Measurements from ENCODE around the gene IL2RA. TPM values are rescaled to one million over a fixed set of nuclear protein-coding genes. Genes with fewer than 3 reads are reported as not detected.

The IL2RA gene
- total and polyA plus RNA-seq, 7 experiments from 2014 or later, result 0.85 to 266 (median 3.3) TPM

- CTCF ChIA-PET, result interaction anchor here (3.1 to 6.0 kb wide), 3 partner anchors 17 to 74 kb away, joined by 52 to 84 read pairs (median 59); no protein-coding TSS in a partner anchor
- peak; percentile 94 to 100 (median 99) for DNase-seq
- H3K27ac Mint-ChIP-seq, result peak within 1 kb of the TSS; percentile 77 to 91 (median 87)
- peaks cover 0 to 4% (median 0%) of the 10 kb centered on the region in 5 donors for H3K36me3 Mint-ChIP-seq
- H3K9me3 Mint-ChIP-seq, result peaks cover 0 to 1% (median 0%) of the 10 kb centered on the region in 11 donors
- H3K36me3 ChIP-seq (ENCODE audit: control insufficient read depth in 2 of 3, insufficient read depth in 3 of 3, low read length in 3 of 3), result peaks cover 0 to 3% (median 0%) of the 10 kb centered on the region in 3 experiments
- H3K9me3 ChIP-seq (ENCODE audit: control insufficient read depth in 2 of 3, low read length in 3 of 3), result no peaks in the 10 kb centered on the region
- peaks cover 26 to 49% of the 10 kb centered on the region in 2 donors for H3K4me1 ChIP-seq (ENCODE audit: control insufficient read depth in 2 of 2, insufficient read depth in 2 of 2, low read length in 2 of 2)
- H3K4me3 Mint-ChIP-seq, result peak within 1 kb of the TSS; percentile 84 to 100 (median 94)
- ATAC-seq, result peak; percentile 95
- H3K27me3 ChIP-seq (ENCODE audit: control insufficient read depth in 2 of 2, insufficient read depth in 2 of 2, low read length in 2 of 2), result no peaks in the 10 kb centered on the region
- intact Hi-C loops (cut with micrococcal nuclease), result loop anchor here (1.0 to 10.0 kb wide), 17 partner anchors 27 to 590 kb away; partner anchors contain the start of genes GDI2 (in 2 of the 2), ANKRD16 (in 1 of the 2), FBH1 (in 1 of the 2) and IL2RA (in 1 of the 2)
- H3K4me1 Mint-ChIP-seq, result peaks cover 46 to 78% (median 67%) of the 10 kb centered on the region in 7 donors
- POLR2A ChIA-PET, result interaction anchor here (1.0 to 1.3 kb wide), 2 partner anchors 52 to 313 kb away, joined by 3 to 5 read pairs; no protein-coding TSS in a partner anchor
- peak within 1 kb of the TSS; percentile 84 for H3K27ac ChIP-seq (ENCODE audit: low read depth, low read length)
- peak within 1 kb of the TSS; percentile 85 for H3K4me3 ChIP-seq (ENCODE audit: low read length)
- no peaks in the 10 kb centered on the region for H3K27me3 Mint-ChIP-seq
Measured at GRCh38 chr10:6088721-6089333, 26.7 kb upstream of the IL2RA start, which contains the start of gene RBM17. Gene RBM17 (plus strand): TSS chr10:6089034. CDS start chr10:6097066, 8,032 bp downstream.

GRCh38 chr10:6086375-6087233, 24.4 kb upstream of the IL2RA start:
- H3K27ac ChIP-seq (ENCODE audit: low read depth, low read length), result no peak overlapping the region

GRCh38 chr10:6083523-6084475, 21.6 kb upstream of the IL2RA start:
- Histone ChIP-seq H3K4me3 (ENCODE audit: low read length) (peak overlapping the region; percentile 0), H3K27me3 (ENCODE audit: control insufficient read depth in 2 of 2, insufficient read depth in 2 of 2, low read length in 2 of 2) (no peaks in the 10 kb centered on the region), H3K9me3 (ENCODE audit: control insufficient read depth in 2 of 3, low read length in 3 of 3) (no peaks in the 10 kb centered on the region), H3K4me1 (ENCODE audit: control insufficient read depth in 2 of 2, insufficient read depth in 2 of 2, low read length in 2 of 2) (peaks cover 17 to 37% of the 10 kb centered on the region in 2 donors), H3K27ac (ENCODE audit: low read depth, low read length) (no peak overlapping the region), H3K36me3 (ENCODE audit: control insufficient read depth in 2 of 3, insufficient read depth in 3 of 3, low read length in 3 of 3) (no peaks in the 10 kb centered on the region)
- DNase-seq (peak in 8 of 9 donors; percentile 45 to 71 (median 62)), ATAC-seq (peak; percentile 36)
- H3K4me1 Mint-ChIP-seq, result peaks cover 30 to 67% (median 56%) of the 10 kb centered on the region in 7 donors
- peaks cover 0 to 8% (median 0%) of the 10 kb centered on the region in 11 donors for H3K9me3 Mint-ChIP-seq
- no peaks in the 10 kb centered on the region for H3K27me3 Mint-ChIP-seq
- ChIA-PET POLR2A (interaction anchor here (0.6 to 5.4 kb wide), 11 partner anchors 13 to 525 kb away, joined by 3 to 52 read pairs (median 4); no protein-coding TSS in a partner anchor), CTCF (interaction anchor here (1.0 to 6.0 kb wide), 6 partner anchors 9 to 73 kb away, joined by 3 to 84 read pairs (median 6); no protein-coding TSS in a partner anchor)
- peak overlapping the region; percentile 51 to 90 (median 73) for H3K4me3 Mint-ChIP-seq
- peak overlapping the region; percentile 9 to 92 (median 80) for H3K27ac Mint-ChIP-seq
- H3K36me3 Mint-ChIP-seq, result peaks cover 0 to 3% (median 0%) of the 10 kb centered on the region in 5 donors
- intact Hi-C loops (cut with micrococcal nuclease), result loop anchor here in 1 of 2 donors (1.0 to 10.0 kb wide), 3 partner anchors 15 to 501 kb away; partner anchors contain the start of gene PRKCQ

More at GRCh38 chr10:6086375-6087233, 24.4 kb upstream of the IL2RA start:
- no peaks in the 10 kb centered on the region for H3K9me3 ChIP-seq (ENCODE audit: control insufficient read depth in 2 of 3, low read length in 3 of 3)
- ChIA-PET POLR2A (interaction anchor here (0.6 to 3.2 kb wide), 16 partner anchors 10 to 580 kb away, joined by 3 to 27 read pairs (median 5); no protein-coding TSS in a partner anchor), CTCF (interaction anchor here (0.5 to 6.0 kb wide), 29 partner anchors 9 to 1302 kb away, joined by 3 to 84 read pairs (median 4); partner anchors contain the start of gene IL2RA)
- H3K27me3 ChIP-seq (ENCODE audit: control insufficient read depth in 2 of 2, insufficient read depth in 2 of 2, low read length in 2 of 2), result no peaks in the 10 kb centered on the region
- peak overlapping the region; percentile 58 to 89 (median 80) for H3K4me3 Mint-ChIP-seq
- peaks cover 29 to 55% of the 10 kb centered on the region in 2 donors for H3K4me1 ChIP-seq (ENCODE audit: control insufficient read depth in 2 of 2, insufficient read depth in 2 of 2, low read length in 2 of 2)
- DNase-seq (peak; percentile 70 to 88 (median 84)), ATAC-seq (peak; percentile 54)
- H3K4me3 ChIP-seq (ENCODE audit: low read length), result peak overlapping the region; percentile 36
- peaks cover 0 to 8% (median 0%) of the 10 kb centered on the region in 11 donors for H3K9me3 Mint-ChIP-seq
- intact Hi-C loops (cut with micrococcal nuclease), result loop anchor here (1.0 to 10.0 kb wide), 8 partner anchors 14 to 498 kb away; partner anchors contain the start of genes FBH1 (in 1 of the 2), GDI2 (in 1 of the 2) and PRKCQ (in 1 of the 2)
- peaks cover 0 to 3% (median 0%) of the 10 kb centered on the region in 3 experiments for H3K36me3 ChIP-seq (ENCODE audit: control insufficient read depth in 2 of 3, insufficient read depth in 3 of 3, low read length in 3 of 3)
- peak overlapping the region; percentile 76 to 97 (median 86) for H3K27ac Mint-ChIP-seq
- peaks cover 0 to 4% (median 0%) of the 10 kb centered on the region in 5 donors for H3K36me3 Mint-ChIP-seq
- no peaks in the 10 kb centered on the region for H3K27me3 Mint-ChIP-seq
- H3K4me1 Mint-ChIP-seq, result peaks cover 48 to 83% (median 73%) of the 10 kb centered on the region in 7 donors

GRCh38 chr10:6082496-6083395, 20.6 kb upstream of the IL2RA start:
- intact Hi-C loops (cut with micrococcal nuclease), result loop anchor here in 1 of 2 donors (1.0 to 10.0 kb wide), 3 partner anchors 14 to 502 kb away; partner anchors contain the start of gene PRKCQ
- Mint-ChIP-seq H3K4me1 (peaks cover 23 to 58% (median 46%) of the 10 kb centered on the region in 7 donors), H3K27me3 (no peaks in the 10 kb centered on the region), H3K27ac (peak overlapping the region in 6 of 9 donors; percentile 52 to 92 (median 80)), H3K9me3 (peaks cover 0 to 8% (median 0%) of the 10 kb centered on the region in 11 donors), H3K36me3 (peaks cover 0 to 3% (median 0%) of the 10 kb centered on the region in 5 donors), H3K4me3 (peak overlapping the region in 8 of 10 donors; percentile 3 to 90 (median 74))
- no peaks in the 10 kb centered on the region for H3K9me3 ChIP-seq (ENCODE audit: control insufficient read depth in 2 of 3, low read length in 3 of 3)
- no peak overlapping the region for H3K27ac ChIP-seq (ENCODE audit: low read depth, low read length)
- H3K27me3 ChIP-seq (ENCODE audit: control insufficient read depth in 2 of 2, insufficient read depth in 2 of 2, low read length in 2 of 2), result no peaks in the 10 kb centered on the region
- no peak for DNase-seq
- H3K4me3 ChIP-seq (ENCODE audit: low read length), result no peak overlapping the region
- POLR2A ChIA-PET, result interaction anchor here (0.9 to 5.4 kb wide), 3 partner anchors 11 to 69 kb away, joined by 4 to 52 read pairs (median 8); no protein-coding TSS in a partner anchor
- H3K4me1 ChIP-seq (ENCODE audit: control insufficient read depth in 2 of 2, insufficient read depth in 2 of 2, low read length in 2 of 2), result peaks cover 12 to 32% of the 10 kb centered on the region in 2 donors
- CTCF ChIA-PET, result interaction anchor here (1.3 to 6.0 kb wide), 3 partner anchors 8 to 68 kb away, joined by 4 to 84 read pairs (median 15); no protein-coding TSS in a partner anchor
- ATAC-seq, result no peak
- no peaks in the 10 kb centered on the region for H3K36me3 ChIP-seq (ENCODE audit: control insufficient read depth in 2 of 3, insufficient read depth in 3 of 3, low read length in 3 of 3)
